Spleen (tissue), 7 donors: ENCODE results near the gene CCDC15.

Source experiments
- CTCF ChIP-seq, 11 experiments: fragments of 200-600 bp in 7 of 11; fragments of 450-650 bp in 4 of 11; sonication (generic) in 4 of 11; IDR thresholded peaks in 8 of 11; conservative IDR thresholded peaks in 3 of 11; 1 replicate in 7 of 11; 2 replicates in 4 of 11; pipeline versions ENCODE4 v1.4.0 to v1.8.0; 2016 to 2021; ENCODE audit warnings: antibody characterized with exemption in 11 of 11, inconsistent platforms in 4 of 11, mild to moderate bottlenecking in 1 of 11
- POLR2A ChIP-seq, 3 donors: fragments of 450-650 bp; IDR thresholded peaks; one replicate each; pipeline ENCODE4 v1.5.1; 2017; ENCODE audit warnings: antibody characterized with exemption in 3 of 3, mild to moderate bottlenecking in 1 of 3
- donor health status: DM: no; HTN: no; CAD: no; lungs with moderate emphysema.
- donor health status: DM: no; HTN: no; CAD: no.
- donor health status: DM: no; HTN: no; CAD: no.

DNA sequence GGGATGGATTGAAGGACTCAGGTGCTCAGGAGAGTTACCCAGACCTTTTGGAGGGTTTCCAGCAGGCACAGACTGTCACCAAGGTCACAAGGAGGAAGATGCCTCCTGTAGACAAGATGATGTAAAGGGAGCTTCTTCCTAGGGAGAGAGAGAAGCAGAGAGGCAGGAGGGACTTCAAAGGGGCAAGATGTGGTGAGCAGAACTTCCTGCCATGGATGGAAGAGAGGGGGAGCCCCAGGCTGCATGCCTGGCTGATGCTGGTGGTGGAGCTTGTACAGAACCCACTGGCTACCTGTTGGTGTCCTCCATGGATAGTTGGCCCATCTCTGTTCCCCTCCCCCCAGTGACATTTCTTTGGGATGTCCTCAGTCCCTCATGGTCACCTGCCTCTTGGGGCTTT is 30.7 kb upstream of the CCDC15 start:
- TF ChIP-seq POLR2A (IDR thresholded peaks at IDR 0.05) (no peak), CTCF (IDR thresholded peaks at IDR 0.05 in 8 of 11, conservative IDR thresholded peaks at IDR 0.05 in 3 of 11) (no peak)
